Heart left ventricle (tissue), 13 donors: ENCODE measurements around the gene FAM120B.

Source experiments
- POLR2A ChIP-seq, 2 donors: fragments of 450-650 bp; IDR thresholded peaks; one replicate each; pipeline ENCODE4 v1.6.1; 2017; ENCODE audit warnings: antibody characterized with exemption in 2 of 2, mild to moderate bottlenecking in 2 of 2, moderate library complexity in 2 of 2
- TF ChIP-seq, protein P1 (sequence below), 12 donors: fragments of 200-600 bp; sonication (generic) in 4 of 12; IDR thresholded peaks; one replicate each; pipeline versions ENCODE4 v1.5.0 to v1.8.0; 2018 to 2022; ENCODE audit warnings: antibody characterized with exemption in 12 of 12, mild to moderate bottlenecking in 5 of 12
- donor health status: ischemic (EF 13 %, LVEDD 7.1; RV severe dilation, severe dysfunction).
- donor health status: DM: no; HTN: yes; CAD: no.
- donor health status: DM: no; HTN: no; CAD: no.
- donor health status: ischemic (EF 25% LVEDD 6.9; RV normal size, moderate dysfunction).
- donor health status: ischemic (EF 25% LVEDD 5.7; RV mildly dilated, moderate dysfunction).
- donor health status: ischemic (EF 35%, LVEDD 5.7; RV mildly dilated, moderate dysfunction).
- donor health status: nonischemic (EF 11% LVEDD 7.7; RV severe dilation, severe dysfunction).
- donor health status: DM: yes; HTN: yes; CAD: no.
- donor health status: PGD.
- donor health status: ischemic (EF 29% LVEDD 5.4; RV normal size, mild dysfunction).
- donor health status: nonischemic (EF 23%, LVEDD 6.1; RV moderate dilation, normal function).

- TF ChIP-seq, protein P1, sequence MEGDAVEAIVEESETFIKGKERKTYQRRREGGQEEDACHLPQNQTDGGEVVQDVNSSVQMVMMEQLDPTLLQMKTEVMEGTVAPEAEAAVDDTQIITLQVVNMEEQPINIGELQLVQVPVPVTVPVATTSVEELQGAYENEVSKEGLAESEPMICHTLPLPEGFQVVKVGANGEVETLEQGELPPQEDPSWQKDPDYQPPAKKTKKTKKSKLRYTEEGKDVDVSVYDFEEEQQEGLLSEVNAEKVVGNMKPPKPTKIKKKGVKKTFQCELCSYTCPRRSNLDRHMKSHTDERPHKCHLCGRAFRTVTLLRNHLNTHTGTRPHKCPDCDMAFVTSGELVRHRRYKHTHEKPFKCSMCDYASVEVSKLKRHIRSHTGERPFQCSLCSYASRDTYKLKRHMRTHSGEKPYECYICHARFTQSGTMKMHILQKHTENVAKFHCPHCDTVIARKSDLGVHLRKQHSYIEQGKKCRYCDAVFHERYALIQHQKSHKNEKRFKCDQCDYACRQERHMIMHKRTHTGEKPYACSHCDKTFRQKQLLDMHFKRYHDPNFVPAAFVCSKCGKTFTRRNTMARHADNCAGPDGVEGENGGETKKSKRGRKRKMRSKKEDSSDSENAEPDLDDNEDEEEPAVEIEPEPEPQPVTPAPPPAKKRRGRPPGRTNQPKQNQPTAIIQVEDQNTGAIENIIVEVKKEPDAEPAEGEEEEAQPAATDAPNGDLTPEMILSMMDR (IDR thresholded peaks at IDR 0.05): no peak
- TF ChIP-seq POLR2A (IDR thresholded peaks at IDR 0.05): peak in 1 of 2 donors; percentile 18
Observed at GRCh38 chr6:170438402-170438753, 131.8 kb downstream of the FAM120B start.
